GM23338 (cell line): Measurements from ENCODE around the gene OVCA2. TPM values are rescaled to one million over a fixed set of nuclear protein-coding genes. Genes with fewer than 3 reads are reported as not detected.

Source experiments
- CTCF ChIP-seq, 2 experiments: fragments of 200-600 bp in 1 of 2; sonication (generic) in 1 of 2; conservative IDR thresholded peaks; 2 replicates each; pipeline versions ENCODE4 v1.5.1 to v1.6.1; 2016 to 2017; ENCODE audit warnings: antibody characterized with exemption in 2 of 2, low read depth in 2 of 2, mild to moderate bottlenecking in 2 of 2, moderate library complexity in 1 of 2
- EZH2 ChIP-seq: fragments of 200-600 bp; sonication (generic); IDR thresholded peaks from one replicate; pipeline ENCODE4 v1.8.0; 2017; ENCODE audit warnings: antibody characterized with exemption, mild to moderate bottlenecking, low read depth; ENCODE audit not compliant: unreplicated experiment
- EZH2phosphoT487 ChIP-seq: fragments of 200-600 bp; sonication (generic); IDR thresholded peaks from one replicate; pipeline ENCODE4 v1.8.1; 2018; ENCODE audit warnings: antibody characterized with exemption; ENCODE audit not compliant: unreplicated experiment
- JUNB ChIP-seq: IDR thresholded peaks from one replicate; pipeline ENCODE4 v1.6.1; 2016; ENCODE audit warnings: antibody characterized with exemption; ENCODE audit not compliant: unreplicated experiment
- ZNF331 ChIP-seq: fragments of 250-450 bp; sonication (Bioruptor Pico); IDR thresholded peaks from 2 replicates; pipeline ENCODE4 v1.5.0; 2020; ENCODE audit warnings: low read depth, mild to moderate bottlenecking, moderate library complexity
- ZNF462 ChIP-seq: fragments of 250-450 bp; sonication (Bioruptor Pico); IDR thresholded peaks from 2 replicates; pipeline ENCODE4 v1.5.0; 2020; ENCODE audit warnings: mild to moderate bottlenecking, moderate library complexity
- polyA plus RNA-seq: library from polyadenylated mRNA; unstranded; fragments of >200 nt; fragmentation: Nextera tagmentation; extraction: Ambion mirVana; gene quantifications from 2 replicates; pipeline ENCODE4 v1.2.1, GENCODE V29; 2016
- total RNA-seq: library from RNA; depleted of rRNA; stranded (reverse); fragments of >200 nt; shearing (Covaris generic); gene quantifications from 2 replicates; pipeline ENCODE4 v1.2.3, GENCODE V29; 2014

OVCA2 gene
- total and polyA plus RNA-seq, 2 experiments from 2014 or later, result 15.9 to 21.3 TPM

DNA sequence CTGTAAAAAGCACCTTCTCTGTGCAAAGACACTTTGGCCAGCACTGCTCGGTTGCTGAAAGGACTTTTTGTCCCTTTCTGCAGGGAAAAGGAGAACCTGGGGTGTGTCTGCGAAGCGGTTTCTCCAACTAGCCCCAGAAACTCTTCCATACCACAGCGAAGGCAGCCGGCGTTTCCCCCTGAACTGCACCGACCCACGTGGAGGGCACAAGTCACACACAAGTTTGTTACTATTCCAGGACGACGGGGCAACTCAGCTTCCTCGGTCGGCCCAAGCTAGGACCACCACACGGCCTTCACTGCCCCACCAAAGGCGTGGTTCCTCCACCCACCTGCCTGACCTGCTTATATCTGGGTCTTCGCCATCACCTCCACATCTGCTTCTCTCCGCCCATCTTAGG, 18.6 kb upstream of the OVCA2 start (continued):
- TF ChIP-seq ZNF462 (CRISPR knock-in tag) (no peak), CTCF (conservative IDR thresholded peaks at IDR 0.05; ENCODE audit: low read depth in 2 of 2) (no peak), ZNF331 (no peak), EZH2 (no peak), JUNB (no peak), EZH2phosphoT487 (no peak)
